SU-DHL-6 (cell line): ENCODE data around the gene UGT1A6.

Experiments used
- H2AFZ ChIP-seq: fragments of 200-600 bp; sonication (generic); 2 replicates; pipeline ENCODE4 v1.6.1; 2014; ENCODE audit warnings: low read depth, mild to moderate bottlenecking, moderate library complexity, mixed read lengths, antibody characterized with exemption, low read length; ENCODE audit not compliant: severe bottlenecking
- H3F3A ChIP-seq: fragments of 200-600 bp; shearing (Covaris generic); 2 replicates; pipeline ENCODE4 v1.6.0; 2016; ENCODE audit warnings: antibody characterized with exemption, mild to moderate bottlenecking; ENCODE audit not compliant: insufficient read depth
- H3K27ac ChIP-seq: fragments of 200-600 bp; sonication (generic); 2 replicates; pipeline ENCODE4 v1.5.1; 2016; ENCODE audit warnings: low read depth, mild to moderate bottlenecking, low read length, moderate library complexity, mixed read lengths
- H3K27me3 ChIP-seq: fragments of 200-600 bp; sonication (generic), shearing (Covaris generic); 2 replicates; pipeline ENCODE4 v1.6.0; 2014; ENCODE audit warnings: mild to moderate bottlenecking, low read length
- H3K36me3 ChIP-seq: fragments of 200-600 bp; sonication (generic); 2 replicates; pipeline ENCODE4 v1.6.1; 2014; ENCODE audit warnings: mild to moderate bottlenecking, low read length, mixed read lengths
- H3K4me2 ChIP-seq: fragments of 300-600, 200-600 bp; shearing (Covaris generic), sonication (generic); 2 replicates; pipeline ENCODE4 v1.6.0; 2014; ENCODE audit warnings: low read length, low read depth, mild to moderate bottlenecking; ENCODE audit not compliant: poor library complexity, severe bottlenecking
- H3K4me3 ChIP-seq: fragments of 200-600 bp; sonication (generic); 2 replicates; pipeline ENCODE4 v1.5.1; 2014; ENCODE audit warnings: antibody characterized with exemption, low read length, mild to moderate bottlenecking, mixed read lengths; ENCODE audit not compliant: insufficient read depth, poor library complexity, severe bottlenecking
- H3K79me2 ChIP-seq: fragments of 200-600 bp; sonication (generic); 2 replicates; pipeline ENCODE4 v1.6.1; 2014; ENCODE audit warnings: mild to moderate bottlenecking, low read length, moderate library complexity; ENCODE audit not compliant: insufficient read depth
- H3K9ac ChIP-seq: fragments of 200-600 bp; sonication (generic); 2 replicates; pipeline ENCODE4 v1.7.0; 2014; ENCODE audit warnings: mild to moderate bottlenecking, low read length
- H3K9me2 ChIP-seq: fragments of 200-600 bp; sonication (generic); replicated peaks from 2 replicates; pipeline ENCODE4 v1.6.1; 2014; ENCODE audit warnings: low read length; ENCODE audit not compliant: insufficient read depth
- H3K9me3 ChIP-seq: fragments of 200-600 bp; sonication (generic); 2 replicates; pipeline ENCODE4 v1.6.1; 2014; ENCODE audit warnings: low read length, mixed read lengths; ENCODE audit not compliant: insufficient read depth
- H4K20me1 ChIP-seq: fragments of 200-600 bp; sonication (generic); 2 replicates; pipeline ENCODE4 v1.6.1; 2014; ENCODE audit warnings: low read depth, mild to moderate bottlenecking, antibody characterized with exemption, low read length, moderate library complexity, mixed read lengths
- EZH2phosphoT487 ChIP-seq: fragments of 200-600 bp; sonication (generic), shearing (Covaris generic); conservative IDR thresholded peaks from 2 replicates; pipeline ENCODE4 v1.6.1; 2018; ENCODE audit warnings: mild to moderate bottlenecking, antibody characterized with exemption, low read length, moderate library complexity, mixed read lengths
- TF ChIP-seq, protein P1 (sequence below): fragments of 200-600 bp; sonication (generic); IDR thresholded peaks from one replicate; pipeline ENCODE4 v1.5.1; 2017; ENCODE audit warnings: antibody characterized with exemption, mild to moderate bottlenecking, low read length, moderate library complexity; ENCODE audit not compliant: insufficient read depth, poor library complexity, severe bottlenecking

The UGT1A6 gene

DNA sequence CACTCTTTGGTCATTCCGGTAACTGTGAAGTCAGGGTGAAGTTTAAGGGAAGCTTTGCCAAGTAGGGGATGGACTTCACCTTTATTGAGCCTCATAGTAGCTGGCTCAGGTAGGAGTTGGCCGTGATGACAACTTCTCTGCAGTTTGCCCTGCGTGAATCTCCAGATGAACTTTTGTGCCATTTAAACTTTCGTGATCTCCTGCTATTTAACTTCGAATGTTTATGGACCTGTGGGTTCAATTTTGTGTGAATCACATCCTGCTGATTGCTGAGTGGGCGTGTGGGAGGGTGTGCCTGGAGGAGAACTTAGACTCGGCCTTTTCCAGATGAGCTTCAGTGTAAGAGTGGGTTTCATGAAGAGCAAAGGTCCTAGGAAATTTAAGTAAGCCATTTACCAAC lies 71.6 kb downstream of the UGT1A6 start:
- Histone ChIP-seq H3K27ac (no peak overlapping the region), H3K79me2 (no peaks in the 10 kb centered on the region), H3K9ac (no peak overlapping the region), H3K27me3 (no peaks in the 10 kb centered on the region), H3K4me2 (no peak overlapping the region), H4K20me1 (no peaks in the 10 kb centered on the region), H3K9me3 (no peaks in the 10 kb centered on the region), H3K36me3 (no peaks in the 10 kb centered on the region), H3K9me2 (no peaks in the 10 kb centered on the region), H3K4me3 (no peak overlapping the region), H2AFZ (no peak overlapping the region), H3F3A (no peaks in the 10 kb centered on the region)
- no peak for TF ChIP-seq EZH2phosphoT487
- TF ChIP-seq, protein P1, sequence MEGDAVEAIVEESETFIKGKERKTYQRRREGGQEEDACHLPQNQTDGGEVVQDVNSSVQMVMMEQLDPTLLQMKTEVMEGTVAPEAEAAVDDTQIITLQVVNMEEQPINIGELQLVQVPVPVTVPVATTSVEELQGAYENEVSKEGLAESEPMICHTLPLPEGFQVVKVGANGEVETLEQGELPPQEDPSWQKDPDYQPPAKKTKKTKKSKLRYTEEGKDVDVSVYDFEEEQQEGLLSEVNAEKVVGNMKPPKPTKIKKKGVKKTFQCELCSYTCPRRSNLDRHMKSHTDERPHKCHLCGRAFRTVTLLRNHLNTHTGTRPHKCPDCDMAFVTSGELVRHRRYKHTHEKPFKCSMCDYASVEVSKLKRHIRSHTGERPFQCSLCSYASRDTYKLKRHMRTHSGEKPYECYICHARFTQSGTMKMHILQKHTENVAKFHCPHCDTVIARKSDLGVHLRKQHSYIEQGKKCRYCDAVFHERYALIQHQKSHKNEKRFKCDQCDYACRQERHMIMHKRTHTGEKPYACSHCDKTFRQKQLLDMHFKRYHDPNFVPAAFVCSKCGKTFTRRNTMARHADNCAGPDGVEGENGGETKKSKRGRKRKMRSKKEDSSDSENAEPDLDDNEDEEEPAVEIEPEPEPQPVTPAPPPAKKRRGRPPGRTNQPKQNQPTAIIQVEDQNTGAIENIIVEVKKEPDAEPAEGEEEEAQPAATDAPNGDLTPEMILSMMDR, result no peak

DNA sequence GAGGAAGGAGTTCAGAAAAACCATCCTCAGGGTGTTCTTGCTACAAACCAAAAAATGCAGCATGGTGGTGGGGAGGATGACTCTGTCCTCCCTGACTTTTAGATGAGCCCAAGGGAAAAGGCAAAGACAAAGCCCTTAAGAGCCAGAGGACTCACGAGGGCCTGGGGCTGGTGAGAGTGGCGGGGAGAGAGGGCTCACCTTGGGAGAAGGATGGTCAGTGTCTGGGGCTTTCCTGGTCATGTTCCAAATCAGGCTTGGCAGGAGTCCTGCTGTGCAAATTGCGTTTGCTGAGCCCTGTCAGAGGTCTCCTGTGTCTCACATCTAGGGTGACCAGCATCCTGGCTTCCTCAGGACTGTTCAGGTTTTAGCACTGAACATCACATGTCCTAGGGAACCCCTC lies 72.1 kb downstream of the UGT1A6 start:
- H3K9me2 ChIP-seq, result no peaks in the 10 kb centered on the region
- H3K9me3 ChIP-seq, result no peaks in the 10 kb centered on the region
- H3K27me3 ChIP-seq, result no peaks in the 10 kb centered on the region
- no peaks in the 10 kb centered on the region for H3K79me2 ChIP-seq
- no peak overlapping the region for H3K27ac ChIP-seq
- H3F3A ChIP-seq, result no peaks in the 10 kb centered on the region
- TF ChIP-seq, protein P1, result no peak
- no peak for TF ChIP-seq EZH2phosphoT487
- no peak overlapping the region for H2AFZ ChIP-seq
- no peak overlapping the region for H3K4me3 ChIP-seq
- H3K36me3 ChIP-seq, result no peaks in the 10 kb centered on the region
- no peaks in the 10 kb centered on the region for H4K20me1 ChIP-seq
- no peak overlapping the region for H3K9ac ChIP-seq
- H3K4me2 ChIP-seq, result no peak overlapping the region

DNA sequence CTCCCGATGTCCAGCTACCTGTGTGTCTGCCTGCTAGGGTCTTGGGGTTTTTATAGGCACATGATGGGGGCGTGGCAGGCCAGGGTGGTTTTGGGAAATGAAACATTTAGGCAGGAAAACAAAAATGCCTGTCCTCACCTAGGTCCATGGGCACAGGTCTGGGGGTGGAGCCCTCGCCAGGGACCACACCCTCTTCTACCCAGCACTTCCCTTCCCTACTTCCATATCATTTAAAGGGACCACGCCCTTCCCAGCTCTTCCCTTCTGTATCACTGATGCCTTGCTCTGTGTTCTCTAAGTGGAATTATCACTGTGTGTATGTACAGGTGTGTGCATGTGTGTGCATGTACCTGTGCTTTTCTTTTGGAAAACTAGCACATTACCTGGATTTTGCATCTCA lies 73.7 kb downstream of the UGT1A6 start:
- H3K27ac ChIP-seq, result no peak overlapping the region
- H3K27me3 ChIP-seq, result no peaks in the 10 kb centered on the region
- no peak overlapping the region for H2AFZ ChIP-seq
- no peak overlapping the region for H3K9ac ChIP-seq
- H3K79me2 ChIP-seq, result no peaks in the 10 kb centered on the region
- H4K20me1 ChIP-seq, result no peaks in the 10 kb centered on the region
- no peak for TF ChIP-seq EZH2phosphoT487
- TF ChIP-seq, protein P1, result no peak
- no peaks in the 10 kb centered on the region for H3F3A ChIP-seq
- no peaks in the 10 kb centered on the region for H3K9me2 ChIP-seq
- no peak overlapping the region for H3K4me3 ChIP-seq
- H3K9me3 ChIP-seq, result no peaks in the 10 kb centered on the region
- H3K4me2 ChIP-seq, result no peak overlapping the region
- no peaks in the 10 kb centered on the region for H3K36me3 ChIP-seq
